SK-N-SH (cell line): Measurements from ENCODE around the gene CNTN4. TPM values are rescaled to one million over a fixed set of nuclear protein-coding genes. Genes with fewer than 3 reads are reported as not detected.

ENCODE experiments used
- CTCF ChIA-PET: fragments of 300-600, 350-600 bp; formaldehyde crosslinking; extraction: SDS; loops from one replicate; lab custom pipeline; 2021; lab: Yijun Ruan, JAX
- POLR2A ChIA-PET: fragments of 350-600 bp; sonication (Branson Sonifier 250); formaldehyde crosslinking; extraction: SDS; loops from one replicate; lab custom pipeline; 2020; ENCODE audit warnings: antibody characterized with exemption, inconsistent platforms; lab: Yijun Ruan, JAX
- DNase-seq: peaks from one replicate; pipeline ENCODE4 v3.0.0; 2012
- H2AFZ ChIP-seq: fragments of 200-600 bp; sonication (generic); 2 replicates; pipeline ENCODE4 v1.8.1; 2016; ENCODE audit warnings: antibody characterized with exemption, mild to moderate bottlenecking, low read depth
- H3F3A ChIP-seq: fragments of 200-600 bp; sonication (generic); replicated peaks from 2 replicates; pipeline ENCODE3; 2016; ENCODE audit warnings: antibody characterized with exemption, mild to moderate bottlenecking; ENCODE audit not compliant: insufficient read depth
- H3K27ac ChIP-seq, 2 experiments: fragments of 200-500 bp in 1 of 2; fragments of 200-600 bp in 1 of 2; sonication (Bioruptor generic) in 1 of 2; sonication (generic), shearing (Covaris generic) in 1 of 2; 2 replicates each; pipeline versions ENCODE4 v1.5.1 to v1.6.1; 2014 to 2016; ENCODE audit warnings: low read depth in 2 of 2, inconsistent platforms in 1 of 2, low read length in 1 of 2, mild to moderate bottlenecking in 1 of 2, mixed read lengths in 1 of 2
- H3K27me3 ChIP-seq: fragments of 200-600 bp; sonication (generic), shearing (Covaris generic); 2 replicates; pipeline ENCODE4 v1.6.1; 2016; ENCODE audit warnings: mixed run types; ENCODE audit not compliant: insufficient read depth
- H3K36me3 ChIP-seq, 2 experiments: fragments of 200-500 bp in 1 of 2; fragments of 200-600 bp in 1 of 2; sonication (Bioruptor generic) in 1 of 2; sonication (generic) in 1 of 2; replicated peaks in 1 of 2; 2 replicates each; pipeline versions ENCODE3 to v1.5.1; 2014 to 2016; ENCODE audit warnings: low read length in 1 of 2, mild to moderate bottlenecking in 1 of 2; ENCODE audit not compliant: insufficient read depth in 2 of 2, control insufficient read depth in 1 of 2
- H3K4me1 ChIP-seq, 2 experiments: fragments of 200-500 bp in 1 of 2; fragments of 200-600 bp in 1 of 2; sonication (Bioruptor generic) in 1 of 2; sonication (generic), shearing (Covaris generic) in 1 of 2; 2 replicates each; pipeline versions ENCODE4 v1.5.1 to v1.6.1; 2014 to 2016; ENCODE audit warnings: low read depth in 1 of 2, low read length in 1 of 2, mixed run types in 1 of 2; ENCODE audit not compliant: insufficient read depth in 2 of 2, control insufficient read depth in 1 of 2
- H3K4me2 ChIP-seq: fragments of 200-600 bp; sonication (generic), shearing (Covaris generic); 2 replicates; pipeline ENCODE4 v1.6.1; 2017; ENCODE audit warnings: mixed run types
- H3K4me3 ChIP-seq, 2 experiments: fragments of 200-500 bp in 1 of 2; fragments of 200-600 bp in 1 of 2; sonication (Bioruptor generic) in 1 of 2; sonication (generic), shearing (Covaris generic) in 1 of 2; 2 replicates each; pipeline versions ENCODE4 v1.5.1 to v1.8.1; 2014 to 2016; ENCODE audit warnings: low read depth in 2 of 2, inconsistent platforms in 1 of 2, low read length in 1 of 2, mild to moderate bottlenecking in 1 of 2, mixed read lengths in 1 of 2, moderate library complexity in 1 of 2
- H3K79me2 ChIP-seq: fragments of 200-600 bp; sonication (generic); 2 replicates; pipeline ENCODE4 v1.8.1; 2017; ENCODE audit warnings: mild to moderate bottlenecking; ENCODE audit not compliant: insufficient read depth
- H3K9ac ChIP-seq: fragments of 200-600 bp; sonication (generic); 2 replicates; pipeline ENCODE4 v1.6.1; 2017; ENCODE audit warnings: mixed run types
- H3K9me2 ChIP-seq: fragments of 200-600 bp; sonication (generic); 2 replicates; pipeline ENCODE4 v1.6.1; 2017; ENCODE audit warnings: mixed run types
- H3K9me3 ChIP-seq: fragments of 200-600 bp; sonication (generic); 2 replicates; pipeline ENCODE4 v1.6.1; 2017; ENCODE audit warnings: mixed run types, mild to moderate bottlenecking, moderate library complexity
- H4K20me1 ChIP-seq: fragments of 200-600 bp; sonication (generic); 2 replicates; pipeline ENCODE4 v1.6.1; 2017; ENCODE audit warnings: mild to moderate bottlenecking, mixed run types; ENCODE audit not compliant: insufficient read depth
- CHD2 ChIP-seq: fragments of 150-350 bp; IDR thresholded peaks from 2 replicates; pipeline ENCODE4 v1.6.1; 2018; ENCODE audit warnings: low read length; ENCODE audit not compliant: partially characterized antibody
- CTCF ChIP-seq: fragments of 200-600 bp; sonication (generic); IDR thresholded peaks from 2 replicates; pipeline ENCODE4 v1.6.1; 2017; ENCODE audit warnings: antibody characterized with exemption, mild to moderate bottlenecking, moderate library complexity
- ELF1 ChIP-seq: IDR thresholded peaks from 2 replicates; pipeline ENCODE4 v1.4.0; 2012
- EZH2phosphoT487 ChIP-seq: fragments of 200-600 bp; sonication (generic); IDR thresholded peaks from 2 replicates; pipeline ENCODE4 v1.6.1; 2017; ENCODE audit warnings: low read depth, mixed run types, mild to moderate bottlenecking, antibody characterized with exemption, moderate library complexity, borderline replicate concordance
- FOSL2 ChIP-seq: IDR thresholded peaks from 2 replicates; pipeline ENCODE4 v1.4.0; 2012; ENCODE audit warnings: low read depth, mild to moderate bottlenecking, moderate library complexity, borderline replicate concordance
- GATA2 ChIP-seq: sonication (generic); formaldehyde crosslinking; IDR thresholded peaks from 2 replicates; pipeline ENCODE4 v1.5.0; 2020; ENCODE audit warnings: mild to moderate bottlenecking, missing genetic modification reagents
- IRF3 ChIP-seq: fragments of 150-350 bp; IDR thresholded peaks from 2 replicates; pipeline ENCODE4 v1.6.1; 2016; ENCODE audit warnings: mild to moderate bottlenecking, low read depth, low read length
- JUND ChIP-seq: IDR thresholded peaks from 2 replicates; pipeline ENCODE4 v1.4.0; 2012
- MAX ChIP-seq: IDR thresholded peaks from 2 replicates; pipeline ENCODE4 v1.4.0; 2012; ENCODE audit warnings: low read depth
- MXI1 ChIP-seq: IDR thresholded peaks from 2 replicates; pipeline ENCODE4 v1.6.1; 2012; ENCODE audit warnings: mild to moderate bottlenecking, low read depth, low read length, improper control_type of control experiment
- NFIC ChIP-seq: IDR thresholded peaks from 2 replicates; pipeline ENCODE4 v1.4.0; 2012; ENCODE audit warnings: borderline replicate concordance
- RAD21 ChIP-seq: IDR thresholded peaks from 2 replicates; pipeline ENCODE4 v1.6.1; 2012; ENCODE audit warnings: mild to moderate bottlenecking, low read length
- REST ChIP-seq: IDR thresholded peaks from 2 replicates; pipeline ENCODE4 v1.6.1; 2012; ENCODE audit warnings: mild to moderate bottlenecking, low read depth, low read length, moderate library complexity
- RFX5 ChIP-seq: IDR thresholded peaks from 2 replicates; pipeline ENCODE4 v1.6.1; 2012; ENCODE audit warnings: mild to moderate bottlenecking, improper control_type of control experiment, low read length
- SIN3A ChIP-seq: IDR thresholded peaks from 2 replicates; pipeline ENCODE4 v1.6.1; 2012; ENCODE audit warnings: low read depth, mild to moderate bottlenecking, low read length, moderate library complexity, borderline replicate concordance
- SMC3 ChIP-seq: IDR thresholded peaks from 2 replicates; pipeline ENCODE4 v1.6.1; 2012; ENCODE audit warnings: low read depth, low read length, improper control_type of control experiment
- YY1 ChIP-seq: IDR thresholded peaks from 2 replicates; pipeline ENCODE4 v1.4.0; 2012; ENCODE audit warnings: low read depth, mild to moderate bottlenecking
- ZBTB33 ChIP-seq: IDR thresholded peaks from 2 replicates; pipeline ENCODE4 v1.4.0; 2012; ENCODE audit warnings: low read depth, borderline replicate concordance
- WGBS: methylation state at CpG from one replicate; pipeline ENCODE4 v1.1.6; 2017; ENCODE audit warnings: low lambda C conversion rate; 5-methylcytosine and 5-hydroxymethylcytosine counted together
- polyA plus RNA-seq, 3 experiments: library from polyadenylated mRNA; depleted of rRNA; stranded (reverse); fragments of >200 nt; gene quantifications; 2 replicates each; pipeline ENCODE4 v1.2.3, GENCODE V29; 2012

The CNTN4 gene
- polyA plus RNA-seq, 1 of the 3 experiments (the other 2 are of a cell fraction): 0.12 TPM

GRCh38 chr3:2873986-2874385, 775.3 kb downstream of the CNTN4 start:
- Histone ChIP-seq H3F3A (no peaks in the 10 kb centered on the region), H2AFZ (no peak overlapping the region), H4K20me1 (no peaks in the 10 kb centered on the region), H3K36me3 (no peaks in the 10 kb centered on the region), H3K9ac (no peak overlapping the region), H3K4me2 (no peak overlapping the region), H3K9me3 (no peaks in the 10 kb centered on the region), H3K4me1 (peaks cover 0 to 9% of the 10 kb centered on the region in 2 experiments; a peak in 2 of 4 replicates), H3K4me3 (no peak overlapping the region), H3K27me3 (no peaks in the 10 kb centered on the region), H3K27ac (no peak overlapping the region), H3K9me2 (no peaks in the 10 kb centered on the region), H3K79me2 (no peaks in the 10 kb centered on the region)
- POLR2A ChIA-PET: no interaction called here
- WGBS: 42% methylated on average over 2 of the region's 2 CpGs
- TF ChIP-seq YY1 (no peak), IRF3 (no peak), RAD21 (no peak), SMC3 (no peak), SIN3A (no peak), ZBTB33 (no peak), MAX (no peak), CHD2 (no peak), FOSL2 (no peak), GATA2 (CRISPR knock-in tag) (no peak), CTCF (no peak), MXI1 (no peak), ELF1 (no peak), EZH2phosphoT487 (no peak), JUND (no peak), RFX5 (no peak), REST (no peak), NFIC (no peak)
- CTCF ChIA-PET: no interaction called here
- DNase-seq: no peak
